NB4 (cell line): Measurements from ENCODE around the gene GLB1L.

ENCODE experiments used
- DNase-seq: peaks from one replicate; pipeline ENCODE4 v3.0.0; 2010; ENCODE audit warnings: low read depth
- H3K4me3 ChIP-seq: one replicate; pipeline ENCODE4 v1.5.1; 2011; ENCODE audit warnings: mild to moderate bottlenecking, low read depth, low read length, moderate library complexity
- CTCF ChIP-seq: IDR thresholded peaks from one replicate; pipeline ENCODE4 v1.5.1; 2012; ENCODE audit warnings: low read depth, low read length
- MAX ChIP-seq: IDR thresholded peaks from 2 replicates; pipeline ENCODE4 v1.6.1; 2011; ENCODE audit warnings: low read depth, low read length
- MYC ChIP-seq: IDR thresholded peaks from 2 replicates; pipeline ENCODE4 v1.6.1; 2011; ENCODE audit warnings: low read depth, low read length
- POLR2A ChIP-seq: IDR thresholded peaks from 2 replicates; pipeline ENCODE4 v1.6.1; 2011; ENCODE audit warnings: mild to moderate bottlenecking; ENCODE audit not compliant: insufficient read length; ENCODE audit errors: extremely low read depth

GLB1L gene

GRCh38 chr2:219272356-219272755 is 27.1 kb upstream of the GLB1L start:
- DNase-seq, result no peak
- TF ChIP-seq CTCF (no peak), MYC (no peak), MAX (no peak), POLR2A (no peak)
- no peak overlapping the region for H3K4me3 ChIP-seq

GRCh38 chr2:219271021-219271420 is 25.8 kb upstream of the GLB1L start:
- DNase-seq, result no peak
- no peak for TF ChIP-seq CTCF
- no peak overlapping the region for H3K4me3 ChIP-seq

GRCh38 chr2:219270055-219270372 is 24.8 kb upstream of the GLB1L start:
- DNase-seq, result no peak
- H3K4me3 ChIP-seq, result no peak overlapping the region
- no peak for TF ChIP-seq MYC
- no peak for TF ChIP-seq MAX
- TF ChIP-seq POLR2A, result no peak
- no peak for TF ChIP-seq CTCF

- no peak for DNase-seq
- H3K4me3 ChIP-seq, result no peak overlapping the region
- TF ChIP-seq CTCF, result no peak
- no peak for TF ChIP-seq MAX
- no peak for TF ChIP-seq MYC
These were observed 24.3 kb upstream of the GLB1L start for GRCh38 chr2:219269362-219270054.

GRCh38 chr2:219268294-219268693 is 23.1 kb upstream of the GLB1L start:
- H3K4me3 ChIP-seq, result no peak overlapping the region
- no peak for TF ChIP-seq MAX
- no peak for TF ChIP-seq CTCF
- TF ChIP-seq MYC, result no peak
- no peak for TF ChIP-seq POLR2A
- no peak for DNase-seq

- TF ChIP-seq MAX, result no peak
- TF ChIP-seq CTCF, result no peak
- TF ChIP-seq POLR2A, result no peak
- TF ChIP-seq MYC, result no peak
- H3K4me3 ChIP-seq, result no peak overlapping the region
- no peak for DNase-seq
These were observed 21.6 kb upstream of the GLB1L start for GRCh38 chr2:219266886-219267285.
